Stimulated activated CD8-positive, alpha-beta memory T cell treated with anti-CD3 and anti-CD28 coated beads, Interleukin-12 subunit alpha, Interleukin-12 subunit beta, amount 100 ng/mL, for 24 hours (primary cell): ENCODE results near the gene PPARA.
"Not testable (repeated sequence)": the region's sequence is repeated elsewhere in the genome, so short reads cannot be mapped to it uniquely, and the experiment has no call there.

Source experiments
- DNase-seq: peaks from one replicate; pipeline ENCODE4 v3.0.0-alpha.2; 2020; ENCODE audit errors: extremely low read depth

The PPARA gene

GRCh38 chr22:46126853-46127385 is 23.4 kb upstream of the PPARA start:
- DNase-seq = no peak

GRCh38 chr22:46127556-46127955 is 22.8 kb upstream of the PPARA start:
- DNase-seq = no peak

DNA sequence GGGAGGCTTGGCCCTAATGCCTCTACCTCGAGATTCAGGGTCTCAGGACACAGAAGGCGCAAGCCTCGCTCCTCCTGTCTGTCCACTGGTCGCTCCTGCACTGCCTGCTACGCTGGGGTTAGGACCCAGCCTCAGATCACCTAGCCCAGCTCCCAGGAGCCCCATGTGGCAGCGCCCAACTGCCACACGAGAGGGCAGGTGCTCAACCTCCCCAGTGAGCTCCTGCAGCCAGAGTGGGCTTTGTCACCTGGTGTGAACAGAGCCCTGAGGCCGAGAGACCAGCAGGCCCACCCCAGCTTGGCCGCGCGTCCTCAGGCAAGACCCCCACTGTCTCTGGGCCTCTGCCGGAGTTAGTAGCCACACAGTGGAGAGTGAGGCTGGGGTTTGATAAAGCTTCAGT is 21.7 kb upstream of the PPARA start:
- no peak for DNase-seq

- DNase-seq = no peak
Observed at GRCh38 chr22:46129390-46130041, 20.8 kb upstream of the PPARA start.

DNA sequence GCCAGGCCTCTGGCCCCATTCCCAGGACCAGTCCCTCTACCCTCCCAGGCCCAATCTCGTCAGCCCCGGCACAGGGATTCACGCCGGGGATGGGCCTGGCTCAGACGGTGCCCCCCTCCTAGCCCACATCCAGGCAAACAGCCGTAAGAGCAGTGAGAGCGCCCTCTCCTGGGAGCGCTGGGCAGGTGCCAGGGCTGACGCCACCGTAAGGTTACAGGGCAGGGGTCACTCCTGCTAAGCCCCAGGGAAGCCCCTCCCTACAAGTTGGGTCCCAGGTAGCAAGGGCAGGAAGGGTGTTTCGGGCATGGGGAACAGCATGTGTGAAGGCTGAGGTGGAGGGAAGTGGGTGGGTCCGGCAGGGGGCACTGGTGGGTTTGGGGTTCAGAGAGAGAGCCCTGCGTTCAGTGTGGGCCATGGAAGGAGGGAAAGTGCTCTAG is 19.2 kb upstream of the PPARA start:
- no peak for DNase-seq

DNA sequence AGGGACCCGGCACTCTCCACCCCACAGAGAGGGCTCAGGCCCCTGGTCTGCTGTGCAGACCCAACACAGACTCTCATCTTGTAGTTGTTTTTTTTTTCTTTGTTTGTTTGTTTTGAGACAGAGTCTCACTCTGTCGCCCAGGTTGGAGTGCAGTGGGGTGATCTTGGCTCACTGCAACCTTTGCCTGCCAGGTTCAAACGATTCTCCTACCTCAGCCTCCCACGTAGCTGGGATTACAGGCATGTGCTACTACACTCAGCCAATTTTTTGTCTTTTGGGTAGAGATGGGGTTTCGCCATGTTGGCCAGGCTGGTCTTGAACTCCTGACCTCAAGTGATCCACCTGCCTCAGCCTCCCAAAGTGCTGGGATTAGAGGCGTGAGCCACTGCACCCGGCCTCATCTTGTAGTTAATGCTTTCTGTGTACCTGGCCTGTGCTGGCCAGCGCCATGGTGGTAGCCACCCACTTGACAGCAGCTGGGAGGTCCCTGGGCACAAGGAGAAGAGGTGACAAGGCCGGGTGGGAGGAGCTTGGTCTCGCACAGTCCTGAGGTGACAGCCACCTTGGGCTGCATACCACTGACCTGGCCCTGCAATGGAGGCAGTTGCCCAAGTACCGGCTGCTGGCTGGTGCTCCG is 18.0 kb upstream of the PPARA start:
- DNase-seq = not testable (repeated sequence)

DNA sequence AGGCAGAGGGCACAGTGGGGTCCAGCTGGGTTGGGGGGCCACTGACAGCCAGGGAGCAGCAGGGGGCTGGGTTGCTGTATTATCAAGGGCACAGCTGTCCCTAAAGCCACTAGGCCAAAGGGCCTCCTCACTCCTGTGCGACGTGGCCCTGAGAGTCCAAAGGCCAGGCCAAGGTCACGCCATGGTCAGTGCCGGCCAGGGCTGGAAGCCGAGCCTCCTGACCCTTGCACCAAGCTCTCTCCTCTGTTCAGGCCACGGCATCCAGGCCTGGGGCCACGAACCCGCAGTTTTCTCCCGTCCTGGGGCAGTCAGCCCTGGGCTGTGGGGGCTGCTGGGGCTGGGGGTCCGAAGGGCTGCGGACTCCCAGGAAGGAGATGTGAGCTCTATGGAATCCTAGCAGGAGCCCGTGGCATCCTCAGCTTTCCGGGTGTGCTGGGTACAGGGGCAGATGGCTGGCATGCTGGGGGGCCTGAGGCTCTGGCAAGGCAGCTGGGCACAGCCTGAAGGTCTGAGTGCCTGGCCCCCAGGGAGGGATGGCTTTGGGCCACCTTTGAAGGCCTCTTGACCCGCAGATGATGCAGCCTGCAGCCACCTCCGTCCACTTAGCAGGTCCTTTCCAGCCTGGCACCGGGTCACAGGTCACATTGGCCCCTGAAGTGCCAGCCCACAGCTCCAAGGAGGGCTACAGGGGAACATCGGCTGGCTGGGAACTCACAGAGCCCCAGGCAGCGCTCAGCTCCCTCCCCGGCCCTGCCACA is 17.3 kb upstream of the PPARA start:
- no peak for DNase-seq

DNA sequence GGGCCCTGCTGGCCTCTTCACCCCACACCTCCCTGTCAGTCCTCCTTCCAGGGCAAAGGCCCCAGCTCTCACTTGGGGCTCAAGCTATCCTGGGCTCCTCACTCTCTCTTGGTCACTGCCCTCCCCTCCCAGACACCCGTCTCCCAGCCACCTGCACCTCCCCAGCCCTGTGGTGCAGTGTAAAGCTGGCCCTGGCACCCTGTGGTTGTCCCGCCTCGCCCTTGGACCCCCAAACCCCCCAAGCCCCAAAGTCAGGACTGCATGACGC is 16.8 kb upstream of the PPARA start:
- no peak for DNase-seq

- DNase-seq = no peak
Observed at GRCh38 chr22:46134111-46134705, 16.1 kb upstream of the PPARA start.

DNA sequence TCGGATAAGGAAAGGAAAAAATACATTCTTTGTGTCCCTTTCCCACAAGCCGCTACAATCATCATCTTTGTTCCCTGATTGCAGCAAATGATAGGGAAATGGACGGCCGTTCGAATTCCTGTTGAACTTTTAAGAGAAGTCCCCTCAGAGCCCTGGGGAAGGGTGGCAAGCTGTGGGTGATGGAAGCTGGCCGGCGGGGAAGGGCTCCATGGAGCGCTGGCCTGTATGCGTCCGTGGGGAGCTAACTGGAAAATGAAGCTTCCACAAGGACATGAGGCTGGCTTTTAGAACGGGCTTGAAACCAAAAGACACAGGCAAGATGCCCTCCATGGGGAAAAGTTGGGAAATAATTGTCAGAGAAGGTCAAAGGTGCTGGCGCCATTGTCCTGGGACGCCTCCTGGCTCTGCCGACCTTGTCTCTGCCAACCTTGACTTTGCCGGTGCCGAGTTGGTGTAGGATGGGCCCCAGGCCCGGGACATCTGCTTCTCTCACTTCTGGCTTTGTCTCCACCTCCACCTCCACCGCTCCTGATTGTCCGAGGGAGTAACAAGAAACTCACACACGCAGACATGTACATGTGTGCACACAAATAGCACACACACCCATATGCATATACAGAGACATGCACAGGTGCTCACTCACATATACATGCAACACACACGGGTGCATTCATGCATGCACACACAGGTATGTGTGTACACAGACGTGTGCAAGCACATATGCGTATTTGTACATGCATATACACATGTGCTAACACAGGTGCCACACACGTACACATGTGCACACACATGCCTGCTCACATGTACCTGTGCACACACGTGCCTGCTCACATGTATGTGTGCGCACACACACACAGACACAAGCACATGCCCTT is 14.5 kb upstream of the PPARA start:
- no peak for DNase-seq

- DNase-seq = no peak
Observed at GRCh38 chr22:46136486-46137217, 13.7 kb upstream of the PPARA start.

- no peak for DNase-seq
Observed at GRCh38 chr22:46137218-46137766, 13.0 kb upstream of the PPARA start.

- no peak for DNase-seq
Observed at GRCh38 chr22:46138058-46138797, 12.1 kb upstream of the PPARA start.

DNA sequence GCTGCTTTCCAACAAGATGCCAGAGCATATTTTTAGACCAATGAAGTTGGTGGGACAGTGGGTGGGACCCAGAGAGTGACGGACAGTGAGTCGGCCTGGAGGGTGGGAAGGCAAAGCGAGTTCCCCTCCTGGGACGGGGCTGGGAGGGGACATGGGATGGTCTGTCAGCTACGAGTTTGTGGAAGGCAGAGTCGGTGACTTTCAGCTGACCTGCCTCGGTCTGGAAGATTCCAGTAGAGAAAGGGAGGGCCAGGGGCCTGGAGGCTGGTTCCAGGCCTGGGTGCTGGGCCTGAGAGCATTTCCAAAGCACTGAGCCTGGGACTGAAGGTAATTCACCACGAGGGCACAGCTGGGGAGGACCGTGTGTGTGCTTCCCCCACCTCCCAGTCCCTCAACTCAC is 10.9 kb upstream of the PPARA start:
- not testable (repeated sequence) for DNase-seq

DNA sequence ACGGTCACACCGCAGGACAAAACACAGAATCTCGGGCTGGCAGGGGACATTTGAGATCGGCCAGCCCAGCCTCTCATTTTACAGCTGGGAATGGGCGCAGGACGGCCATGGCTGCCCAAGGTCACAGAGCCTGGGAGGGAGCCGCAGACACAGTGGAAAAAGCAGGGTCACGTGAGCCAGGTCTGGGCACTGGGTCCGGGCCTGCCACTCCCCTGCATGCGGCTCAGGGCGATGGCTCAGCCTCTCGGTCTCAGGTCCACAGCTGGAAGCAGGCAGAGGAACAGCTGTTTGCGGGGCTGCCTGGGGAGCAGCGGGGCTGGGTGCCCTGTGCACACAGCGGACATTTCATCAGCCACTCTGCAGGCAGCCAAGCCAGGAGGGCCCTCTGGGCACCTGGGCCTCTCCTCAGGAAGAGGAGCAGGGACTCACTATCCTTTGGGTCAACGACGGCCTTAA is 10.4 kb upstream of the PPARA start:
- DNase-seq = no peak

DNA sequence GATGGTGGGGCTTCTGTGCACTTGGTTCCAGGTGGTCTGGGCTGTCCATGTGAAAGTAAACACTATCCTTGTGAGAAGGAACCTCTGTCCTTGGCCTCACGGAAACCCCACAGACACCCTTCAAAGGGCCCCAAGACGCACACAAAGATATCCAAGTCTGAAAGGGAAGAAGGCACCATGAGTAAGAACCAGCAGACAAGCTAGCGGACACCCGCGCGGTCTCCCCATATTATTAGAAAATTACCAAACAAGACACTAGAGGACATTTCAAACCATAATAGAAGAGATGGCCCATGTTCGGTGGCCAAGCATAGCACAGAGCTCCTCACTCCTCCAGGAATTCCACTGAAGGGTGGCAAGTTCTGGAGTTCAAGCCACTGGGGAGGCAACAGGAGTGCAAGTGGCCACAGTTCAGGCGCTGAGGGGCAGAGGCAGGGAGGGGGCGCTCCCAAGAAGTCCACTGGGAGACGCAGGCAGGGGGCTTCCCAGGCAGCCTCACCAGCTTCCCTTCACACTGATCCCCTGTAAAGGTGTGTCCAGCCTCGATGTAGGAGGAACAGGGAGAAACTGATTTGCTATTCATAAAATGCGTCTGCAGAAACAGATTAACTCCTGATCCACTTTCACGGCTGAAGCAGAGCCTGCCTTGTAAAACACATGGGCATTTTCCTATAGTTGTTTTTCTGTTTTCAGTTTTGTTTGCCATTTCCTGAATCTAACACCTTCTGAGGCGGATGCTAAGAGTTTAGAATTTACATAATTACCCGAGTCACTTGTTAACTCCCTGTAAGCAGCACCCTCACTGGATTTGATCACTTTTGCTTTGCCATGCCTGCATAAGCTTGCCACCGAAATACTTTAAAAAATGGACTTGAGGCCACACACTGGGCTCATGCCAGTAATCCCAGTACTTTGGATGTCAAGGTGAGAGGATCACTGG is 9.1 kb upstream of the PPARA start:
- DNase-seq = no peak

GRCh38 chr22:46142548-46143490 is 7.5 kb upstream of the PPARA start:
- no peak for DNase-seq
